Stimulated activated CD4-positive, alpha-beta T cell treated with anti-CD3 and anti-CD28 coated beads, TNF-alpha, amount 100 ng/mL, for 24 hours (primary cell): Measurements from ENCODE around the gene ATP5MC2.
"Not testable (repeated sequence)": the region's sequence is repeated elsewhere in the genome, so short reads cannot be mapped to it uniquely, and the experiment has no call there.

Source experiments
- DNase-seq, 3 experiments: peaks; one replicate each; pipeline ENCODE4 v3.0.0-alpha.2; 2020; ENCODE audit warnings: low read depth in 3 of 3

ATP5MC2 gene

GRCh38 chr12:53646300-53646699, 29.6 kb downstream of the ATP5MC2 start:
- DNase-seq, result not testable (repeated sequence)

DNA sequence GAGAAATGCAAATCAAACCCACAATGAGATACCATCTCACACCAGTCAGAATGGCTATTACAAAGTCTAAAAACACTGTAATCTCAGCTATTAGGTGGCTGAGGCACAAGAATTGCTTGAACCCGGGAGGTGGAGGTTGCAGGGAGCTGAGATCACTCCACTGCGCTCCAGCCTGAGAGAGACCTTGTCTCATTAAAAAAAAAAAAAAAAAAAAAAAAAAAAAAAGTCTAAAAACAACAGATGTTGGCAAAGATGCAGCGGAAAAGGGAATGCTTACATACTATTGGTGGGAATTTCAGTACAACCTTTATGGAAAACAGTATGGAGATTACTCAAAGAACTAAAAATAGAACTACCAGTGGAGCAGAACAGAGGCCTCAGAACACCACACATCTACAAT, 30.7 kb downstream of the ATP5MC2 start:
- DNase-seq, result no peak

DNA sequence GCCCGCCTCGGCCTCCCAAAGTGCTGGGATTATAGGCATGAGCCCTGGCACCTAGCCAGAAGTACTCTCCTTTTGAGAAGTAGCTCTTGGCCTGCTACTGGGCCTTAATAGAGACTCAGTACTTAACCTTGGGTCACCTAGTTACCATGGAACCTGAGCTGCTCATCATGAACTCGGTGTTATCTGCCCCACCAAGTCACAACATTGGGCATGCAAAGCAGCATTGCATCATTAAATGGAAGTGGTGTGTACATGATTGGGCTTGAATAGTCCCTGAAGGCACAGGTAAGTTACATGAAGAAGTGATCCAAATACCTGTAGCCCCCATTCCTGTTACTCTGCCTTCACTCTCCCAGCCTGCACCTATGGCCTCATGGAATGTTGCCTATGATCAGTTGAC, 31.8 kb downstream of the ATP5MC2 start:
- no peak for DNase-seq

- DNase-seq, result no peak
Observed at GRCh38 chr12:53643232-53643979, 32.5 kb downstream of the ATP5MC2 start.

DNA sequence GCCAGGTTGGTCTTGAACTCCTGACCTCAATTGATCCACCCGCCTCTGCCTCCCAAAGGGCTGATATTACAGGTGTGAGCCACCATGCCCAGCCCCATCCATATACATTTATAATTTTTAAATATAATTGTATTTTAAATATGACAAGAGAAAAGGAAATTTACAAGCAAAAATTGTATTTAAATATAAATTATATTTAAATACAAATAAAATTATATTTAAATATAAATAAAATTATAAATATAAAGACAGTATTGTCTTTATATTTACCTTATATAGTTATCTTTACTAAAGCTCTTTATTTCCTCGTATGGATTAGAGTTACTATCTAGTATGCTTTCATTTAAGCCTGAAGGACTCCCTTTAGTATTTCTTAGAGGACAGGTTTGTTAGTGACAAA, 37.8 kb downstream of the ATP5MC2 start:
- no peak for DNase-seq

GRCh38 chr12:53636641-53637040, 39.2 kb downstream of the ATP5MC2 start:
- no peak for DNase-seq

- DNase-seq, result not testable (repeated sequence)
Observed at GRCh38 chr12:53635708-53636107, 40.2 kb downstream of the ATP5MC2 start.

GRCh38 chr12:53631721-53632120, 44.2 kb downstream of the ATP5MC2 start:
- no peak for DNase-seq

GRCh38 chr12:53627919-53628318, 48.0 kb downstream of the ATP5MC2 start:
- DNase-seq, result no peak

DNA sequence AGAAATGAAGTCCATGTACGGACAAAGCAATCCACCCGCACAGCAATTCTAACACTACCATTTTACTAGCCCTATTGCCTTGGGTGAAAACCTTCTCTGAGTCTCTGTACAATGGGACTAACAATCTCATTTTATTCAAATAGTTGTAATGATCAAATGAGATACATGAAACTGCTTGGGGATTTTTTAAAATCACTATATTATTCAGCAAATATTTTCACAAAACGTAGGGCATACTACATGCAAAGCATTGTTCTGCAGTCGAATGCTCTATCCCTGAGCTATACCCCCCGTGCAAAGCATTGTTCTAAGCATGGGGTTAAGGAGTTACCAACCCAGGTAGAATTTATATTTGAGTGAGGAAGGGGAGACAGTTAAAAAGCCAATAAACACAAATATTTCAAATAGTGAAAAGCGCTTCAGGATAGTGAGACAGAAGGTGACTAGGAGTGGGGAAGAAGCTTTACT, 49.1 kb downstream of the ATP5MC2 start:
- no peak for DNase-seq

DNA sequence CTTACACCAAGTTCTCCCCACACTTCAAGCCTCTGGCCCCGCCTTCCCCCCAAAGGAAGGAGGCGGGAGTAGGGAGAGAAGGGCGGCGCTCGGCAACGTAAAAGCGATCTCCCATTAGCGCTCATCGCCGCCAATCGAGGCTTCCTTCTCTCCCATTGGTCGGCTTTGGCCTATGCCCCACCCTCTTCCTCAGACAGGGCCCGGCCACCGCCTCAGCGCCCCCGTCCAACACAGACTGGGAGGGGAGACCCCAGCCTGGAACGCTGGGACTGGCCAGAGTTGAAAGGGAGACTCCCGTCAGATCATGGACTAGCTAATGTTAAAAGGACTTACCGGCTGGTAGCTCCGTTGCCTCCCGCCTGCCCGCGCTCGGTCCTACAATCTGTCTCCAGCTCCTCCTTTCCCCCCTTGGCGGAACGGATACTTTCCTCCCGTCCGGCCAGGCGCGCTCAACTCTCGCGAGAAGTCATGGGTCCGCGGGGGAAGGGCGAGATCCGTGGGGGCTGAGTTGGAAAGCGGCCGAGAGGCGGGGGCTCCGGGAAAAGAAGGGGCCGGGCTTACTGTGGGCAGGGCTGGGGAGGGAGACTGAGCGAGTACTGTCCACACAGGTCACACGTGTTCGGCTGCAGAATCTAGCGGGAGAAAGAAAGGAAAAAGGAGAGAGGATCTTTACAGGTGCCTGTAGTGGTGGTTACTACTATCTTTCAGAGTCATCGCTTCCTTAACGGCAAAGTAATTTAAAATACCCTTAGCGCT, 49.8 kb downstream of the ATP5MC2 start, which contains the start of gene ATF7:
Gene ATF7 (minus strand): TSS at position 437 of the 756 bp plus-strand sequence. CDS start 25,382 bp downstream, outside the sequence.
- peak; percentile 97 to 98 (median 98) for DNase-seq

DNA sequence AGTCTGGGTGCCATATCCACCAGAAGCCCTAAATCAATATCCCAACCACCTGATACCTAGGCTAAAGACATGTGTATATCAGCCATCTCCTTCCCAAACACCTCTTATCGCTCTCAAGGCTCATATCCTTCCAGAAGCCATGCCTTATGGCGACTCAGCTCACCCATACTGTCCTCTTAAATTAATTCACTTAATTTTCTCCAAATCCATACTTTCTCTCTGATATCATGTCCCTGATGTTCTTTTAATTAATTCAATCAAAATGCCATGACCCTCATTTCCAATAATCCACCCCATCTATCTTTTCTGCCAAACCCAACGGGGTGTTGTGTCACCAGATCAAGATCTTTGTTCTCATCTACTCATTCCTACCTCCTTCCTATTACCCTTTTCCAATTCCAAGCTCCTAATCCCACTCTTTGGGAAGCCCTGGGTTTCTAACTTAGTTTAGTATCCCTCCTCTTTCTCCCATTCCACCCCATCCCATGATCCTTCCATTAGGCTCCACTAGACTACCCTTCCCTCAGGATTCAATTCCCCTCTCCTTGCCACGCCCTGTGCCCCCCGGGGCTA, 50.4 kb downstream of the ATP5MC2 start:
- no peak for DNase-seq

DNA sequence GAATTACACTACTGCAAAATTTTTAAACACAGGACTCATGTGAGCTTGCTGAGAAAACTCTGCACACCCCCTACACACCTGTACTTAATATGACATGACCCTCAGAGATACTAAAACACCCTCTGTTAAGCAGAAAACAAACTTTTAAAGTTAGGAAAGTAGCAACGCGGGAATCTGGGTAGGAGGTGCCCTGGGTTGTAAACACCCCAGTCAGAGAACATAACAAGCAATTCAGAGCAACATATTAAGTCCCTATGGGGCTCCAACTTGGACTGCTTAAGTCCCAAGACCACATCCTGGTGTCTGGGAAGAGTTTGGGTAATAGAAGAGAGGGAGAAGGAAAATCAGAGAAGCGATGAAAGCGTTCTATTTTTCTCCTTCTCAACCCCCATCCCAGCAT, 50.9 kb downstream of the ATP5MC2 start:
- no peak for DNase-seq

- DNase-seq, result no peak
Observed at GRCh38 chr12:53624458-53624857, 51.4 kb downstream of the ATP5MC2 start.

DNA sequence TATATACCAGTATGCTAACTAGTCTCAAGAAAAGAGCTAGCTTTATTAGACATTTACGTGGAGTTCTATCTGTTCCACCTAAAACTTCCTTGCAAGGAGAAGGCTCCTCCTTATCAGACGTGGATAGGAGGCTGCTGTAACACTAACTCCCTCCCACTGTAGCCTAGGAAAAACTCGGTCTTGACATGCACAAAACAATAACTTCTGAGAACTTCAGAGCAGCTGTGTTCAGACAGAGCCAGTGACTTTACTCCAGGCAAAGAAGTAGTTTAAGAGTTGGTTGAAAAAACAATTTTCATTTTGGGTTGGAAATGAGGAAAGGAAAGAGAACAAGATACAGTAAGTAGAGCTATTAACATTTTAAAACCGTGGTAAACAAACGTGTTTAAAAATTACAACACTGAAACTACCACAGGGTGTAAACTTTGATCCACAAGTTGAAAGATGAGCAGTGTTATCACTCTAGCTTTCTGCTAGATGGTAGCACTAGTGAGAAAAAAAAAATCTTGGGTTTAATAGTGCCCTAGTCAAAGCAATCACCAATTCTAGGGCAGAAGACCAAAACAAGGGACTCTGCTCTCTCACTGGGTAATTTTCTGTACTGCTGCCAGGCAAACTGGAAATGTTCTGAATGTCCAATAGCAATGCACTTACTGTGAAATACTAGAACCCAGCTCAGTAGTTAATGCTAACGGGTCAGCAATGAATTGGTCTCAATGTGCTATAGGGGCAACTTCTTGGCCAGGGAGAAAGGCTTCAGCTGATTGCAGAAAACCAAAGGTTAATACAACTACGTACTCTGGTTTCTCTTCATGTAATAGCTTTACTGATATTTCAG, 52.1 kb downstream of the ATP5MC2 start:
- DNase-seq, result no peak

DNA sequence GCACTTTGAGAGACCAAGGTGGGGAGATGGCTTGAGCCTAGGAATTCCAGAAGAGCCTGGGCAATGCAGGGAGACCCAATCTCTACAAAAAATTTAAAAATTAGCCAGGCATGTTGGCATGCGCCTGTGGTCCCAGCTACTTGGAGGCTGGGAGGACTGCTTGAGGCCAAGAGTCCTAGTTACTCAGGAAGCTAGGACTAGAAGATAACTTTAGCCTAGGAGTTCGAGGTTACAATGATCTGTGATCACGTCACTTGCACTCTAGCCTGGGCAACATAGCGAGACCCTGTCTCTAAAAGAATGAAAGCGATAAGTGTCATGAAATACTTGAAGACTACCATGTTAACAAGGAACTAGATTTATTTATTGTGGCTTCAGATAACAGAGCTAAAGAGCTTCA, 53.2 kb downstream of the ATP5MC2 start:
- DNase-seq, result no peak

DNA sequence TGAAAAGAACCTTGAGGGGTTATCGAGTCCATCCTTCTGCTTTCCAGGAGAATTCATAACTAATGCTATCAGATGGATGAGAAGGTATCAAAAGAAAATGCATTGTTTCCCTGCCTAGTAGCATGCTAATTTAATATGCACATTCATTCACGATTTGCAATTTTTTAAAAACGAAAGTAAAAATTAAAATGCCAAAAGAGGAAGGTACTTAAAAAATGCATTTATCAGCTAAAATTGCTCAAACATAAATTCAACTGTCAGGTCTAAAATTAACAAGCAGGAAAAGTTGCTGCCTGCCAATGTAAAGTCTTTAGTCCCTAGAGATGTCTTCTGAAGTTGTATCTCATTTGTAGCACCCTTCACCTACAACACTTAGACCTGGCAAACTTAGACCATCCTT, 57.6 kb downstream of the ATP5MC2 start:
- no peak for DNase-seq

- DNase-seq, result no peak
Observed at GRCh38 chr12:53617700-53618099, 58.2 kb downstream of the ATP5MC2 start.

- no peak for DNase-seq
Observed at GRCh38 chr12:53616950-53617349, 58.9 kb downstream of the ATP5MC2 start.
